WTC11 (cell line): ENCODE measurements around the gene PRKAR2B. TPM values are rescaled to one million over a fixed set of nuclear protein-coding genes. Genes with fewer than 3 reads are reported as not detected.

ENCODE experiments used
- ATAC-seq: fragments of 200-7000 bp; cut with Tn5 transposase; 2 replicates; pipeline ENCODE4 v1.10.0; 2021; ENCODE audit warnings: mild to moderate bottlenecking, moderate library complexity
- CTCF ChIA-PET: fragments of 300-600 bp; sonication (Branson Sonifier 250); formaldehyde crosslinking; loops from one replicate; lab custom pipeline; 2021; ENCODE audit warnings: antibody characterized with exemption; lab: Charles Lee
- POLR2A ChIA-PET: fragments of 350-600 bp; sonication (Branson Sonifier 250); formaldehyde crosslinking; loops from one replicate; lab custom pipeline; 2021; ENCODE audit warnings: antibody characterized with exemption; lab: Charles Lee
- DNase-seq: peaks from one replicate; pipeline ENCODE4 v3.0.0; 2021; ENCODE audit warnings: low spot score
- H3K27ac Mint-ChIP-seq: 2 replicates; pipeline ENCODE4 v1.8.0; 2021; ENCODE audit warnings: mixed read lengths
- H3K27me3 Mint-ChIP-seq: 2 replicates; pipeline ENCODE4 v1.8.0; 2021; ENCODE audit warnings: low read depth, mild to moderate bottlenecking, moderate library complexity, mixed read lengths
- H3K36me3 Mint-ChIP-seq: 2 replicates; pipeline ENCODE4 v1.8.0; 2021; ENCODE audit warnings: mixed read lengths
- H3K4me1 Mint-ChIP-seq: 2 replicates; pipeline ENCODE4 v1.8.0; 2022; ENCODE audit warnings: mixed read lengths
- H3K4me3 Mint-ChIP-seq: 2 replicates; pipeline ENCODE4 v1.8.0; 2021; ENCODE audit warnings: mild to moderate bottlenecking, moderate library complexity, mixed read lengths
- H3K9me3 Mint-ChIP-seq: 2 replicates; pipeline ENCODE4 v1.8.0; 2021; ENCODE audit warnings: mixed read lengths
- ATF1 ChIP-seq: sonication (generic); formaldehyde crosslinking; IDR thresholded peaks from 2 replicates; pipeline ENCODE4 v1.8.1; 2023; ENCODE audit warnings: mild to moderate bottlenecking, moderate library complexity, missing genetic modification reagents
- E2F4 ChIP-seq: sonication (generic); formaldehyde crosslinking; IDR thresholded peaks from 2 replicates; pipeline ENCODE4 v1.8.1; 2022; ENCODE audit warnings: low read depth, mild to moderate bottlenecking, moderate library complexity, missing genetic modification reagents, borderline replicate concordance
- ESRRA ChIP-seq: sonication (generic); formaldehyde crosslinking; IDR thresholded peaks from 2 replicates; pipeline ENCODE4 v1.8.1; 2022; ENCODE audit warnings: mild to moderate bottlenecking, missing genetic modification reagents, borderline replicate concordance
- FOXP1 ChIP-seq: sonication (generic); formaldehyde crosslinking; IDR thresholded peaks from 2 replicates; pipeline ENCODE4 v1.8.0; 2022; ENCODE audit warnings: missing genetic modification reagents, mild to moderate bottlenecking, moderate library complexity, borderline replicate concordance
- GRHL2 ChIP-seq: fragments of 250-450 bp; sonication (Bioruptor Pico); IDR thresholded peaks from 2 replicates; pipeline ENCODE4 v1.8.0; 2022; ENCODE audit warnings: mild to moderate bottlenecking, moderate library complexity; ENCODE audit not compliant: insufficient replicate concordance, severe bottlenecking
- GTF2I ChIP-seq: fragments of 250-450 bp; sonication (Bioruptor Pico); conservative IDR thresholded peaks from 2 replicates; pipeline ENCODE4 v1.4.0; 2021; ENCODE audit warnings: mild to moderate bottlenecking
- HMGA2 ChIP-seq: fragments of 250-450 bp; sonication (Bioruptor Pico); IDR thresholded peaks from 2 replicates; pipeline ENCODE4 v1.4.0; 2021; ENCODE audit warnings: mild to moderate bottlenecking, moderate library complexity
- IRF2 ChIP-seq: sonication (generic); formaldehyde crosslinking; IDR thresholded peaks from 2 replicates; pipeline ENCODE4 v1.8.0; 2022; ENCODE audit warnings: low read depth, missing genetic modification reagents, borderline replicate concordance
- JAZF1 ChIP-seq: fragments of 250-450 bp; sonication (Bioruptor Pico); IDR thresholded peaks from 2 replicates; pipeline ENCODE4 v1.9.0; 2021; ENCODE audit warnings: moderate library complexity, mild to moderate bottlenecking, inconsistent platforms
- MYBL2 ChIP-seq: sonication (generic); formaldehyde crosslinking; IDR thresholded peaks from 2 replicates; pipeline ENCODE4 v1.8.1; 2023; ENCODE audit warnings: mild to moderate bottlenecking, moderate library complexity, missing genetic modification reagents
- NFE2L1 ChIP-seq: sonication (generic); formaldehyde crosslinking; IDR thresholded peaks from 2 replicates; pipeline ENCODE4 v1.8.1; 2023; ENCODE audit warnings: missing genetic modification reagents
- NR3C1 ChIP-seq: sonication (generic); formaldehyde crosslinking; conservative IDR thresholded peaks from 2 replicates; pipeline ENCODE4 v1.8.1; 2023; ENCODE audit warnings: low read depth, mild to moderate bottlenecking, missing genetic modification reagents
- PREB ChIP-seq: sonication (generic); formaldehyde crosslinking; IDR thresholded peaks from 2 replicates; pipeline ENCODE4 v1.8.1; 2022; ENCODE audit warnings: mild to moderate bottlenecking, missing genetic modification reagents, moderate library complexity, borderline replicate concordance
- PRRX2 ChIP-seq: fragments of 250-450 bp; sonication (Bioruptor Pico); IDR thresholded peaks from 2 replicates; pipeline ENCODE4 v1.8.0; 2021; ENCODE audit warnings: mild to moderate bottlenecking
- SOX15 ChIP-seq: fragments of 250-450 bp; sonication (Bioruptor Pico); IDR thresholded peaks from 2 replicates; pipeline ENCODE4 v1.9.0; 2021; ENCODE audit warnings: mild to moderate bottlenecking
- SP1 ChIP-seq: sonication (generic); formaldehyde crosslinking; conservative IDR thresholded peaks from 2 replicates; pipeline ENCODE4 v1.8.1; 2022; ENCODE audit warnings: missing genetic modification reagents
- total RNA-seq: library from RNA; stranded (reverse); gene quantifications from 3 replicates; pipeline ENCODE4 v1.2.3, GENCODE V29; 2021
- TF ChIP-seq, protein P1 (sequence below): sonication (generic); formaldehyde crosslinking; IDR thresholded peaks from 2 replicates; pipeline ENCODE4 v1.8.0; 2022; ENCODE audit warnings: missing genetic modification reagents
- TF ChIP-seq, protein P2 (sequence below): sonication (generic); formaldehyde crosslinking; IDR thresholded peaks from 2 replicates; pipeline ENCODE4 v1.8.0; 2023; ENCODE audit warnings: mild to moderate bottlenecking, missing genetic modification reagents
- TF ChIP-seq, protein P3 (sequence below): sonication (generic); formaldehyde crosslinking; IDR thresholded peaks from 2 replicates; pipeline ENCODE4 v1.8.1; 2022; ENCODE audit warnings: low read depth, missing genetic modification reagents, borderline replicate concordance
- TF ChIP-seq, protein P4 (sequence below): fragments of 250-450 bp; sonication (Bioruptor Pico); conservative IDR thresholded peaks from 2 replicates; pipeline ENCODE4 v1.9.0; 2021; ENCODE audit warnings: mild to moderate bottlenecking
- TF ChIP-seq, protein P5 (sequence below): sonication (generic); formaldehyde crosslinking; IDR thresholded peaks from 2 replicates; pipeline ENCODE4 v1.8.1; 2023; ENCODE audit warnings: mild to moderate bottlenecking, missing genetic modification reagents, moderate library complexity

Gene PRKAR2B
- total RNA-seq, 1 experiment from 2014 or later, result 29.6 TPM

GRCh38 chr7:107007892-107008287 lies 36.6 kb upstream of the PRKAR2B start:
- H3K27me3 Mint-ChIP-seq, result no peaks in the 10 kb centered on the region
- 0 out of 2 replicates have a peak, but pooled peaks cover 4% of the 10 kb centered on the region for H3K9me3 Mint-ChIP-seq
- no peak for ATAC-seq
- no peak for DNase-seq
- TF ChIP-seq HMGA2 (CRISPR knock-in tag) (no peak), SP1 (no peak), GRHL2 (CRISPR knock-in tag) (no peak), PRRX2 (no peak), MYBL2 (CRISPR knock-in tag) (no peak), NFE2L1 (CRISPR knock-in tag) (no peak), SOX15 (no peak), PREB (CRISPR knock-in tag) (no peak)
- TF ChIP-seq, protein P1, sequence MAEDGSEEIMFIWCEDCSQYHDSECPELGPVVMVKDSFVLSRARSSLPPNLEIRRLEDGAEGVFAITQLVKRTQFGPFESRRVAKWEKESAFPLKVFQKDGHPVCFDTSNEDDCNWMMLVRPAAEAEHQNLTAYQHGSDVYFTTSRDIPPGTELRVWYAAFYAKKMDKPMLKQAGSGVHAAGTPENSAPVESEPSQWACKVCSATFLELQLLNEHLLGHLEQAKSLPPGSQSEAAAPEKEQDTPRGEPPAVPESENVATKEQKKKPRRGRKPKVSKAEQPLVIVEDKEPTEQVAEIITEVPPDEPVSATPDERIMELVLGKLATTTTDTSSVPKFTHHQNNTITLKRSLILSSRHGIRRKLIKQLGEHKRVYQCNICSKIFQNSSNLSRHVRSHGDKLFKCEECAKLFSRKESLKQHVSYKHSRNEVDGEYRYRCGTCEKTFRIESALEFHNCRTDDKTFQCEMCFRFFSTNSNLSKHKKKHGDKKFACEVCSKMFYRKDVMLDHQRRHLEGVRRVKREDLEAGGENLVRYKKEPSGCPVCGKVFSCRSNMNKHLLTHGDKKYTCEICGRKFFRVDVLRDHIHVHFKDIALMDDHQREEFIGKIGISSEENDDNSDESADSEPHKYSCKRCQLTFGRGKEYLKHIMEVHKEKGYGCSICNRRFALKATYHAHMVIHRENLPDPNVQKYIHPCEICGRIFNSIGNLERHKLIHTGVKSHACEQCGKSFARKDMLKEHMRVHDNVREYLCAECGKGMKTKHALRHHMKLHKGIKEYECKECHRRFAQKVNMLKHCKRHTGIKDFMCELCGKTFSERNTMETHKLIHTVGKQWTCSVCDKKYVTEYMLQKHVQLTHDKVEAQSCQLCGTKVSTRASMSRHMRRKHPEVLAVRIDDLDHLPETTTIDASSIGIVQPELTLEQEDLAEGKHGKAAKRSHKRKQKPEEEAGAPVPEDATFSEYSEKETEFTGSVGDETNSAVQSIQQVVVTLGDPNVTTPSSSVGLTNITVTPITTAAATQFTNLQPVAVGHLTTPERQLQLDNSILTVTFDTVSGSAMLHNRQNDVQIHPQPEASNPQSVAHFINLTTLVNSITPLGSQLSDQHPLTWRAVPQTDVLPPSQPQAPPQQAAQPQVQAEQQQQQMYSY, result no peak
- TF ChIP-seq, protein P2, sequence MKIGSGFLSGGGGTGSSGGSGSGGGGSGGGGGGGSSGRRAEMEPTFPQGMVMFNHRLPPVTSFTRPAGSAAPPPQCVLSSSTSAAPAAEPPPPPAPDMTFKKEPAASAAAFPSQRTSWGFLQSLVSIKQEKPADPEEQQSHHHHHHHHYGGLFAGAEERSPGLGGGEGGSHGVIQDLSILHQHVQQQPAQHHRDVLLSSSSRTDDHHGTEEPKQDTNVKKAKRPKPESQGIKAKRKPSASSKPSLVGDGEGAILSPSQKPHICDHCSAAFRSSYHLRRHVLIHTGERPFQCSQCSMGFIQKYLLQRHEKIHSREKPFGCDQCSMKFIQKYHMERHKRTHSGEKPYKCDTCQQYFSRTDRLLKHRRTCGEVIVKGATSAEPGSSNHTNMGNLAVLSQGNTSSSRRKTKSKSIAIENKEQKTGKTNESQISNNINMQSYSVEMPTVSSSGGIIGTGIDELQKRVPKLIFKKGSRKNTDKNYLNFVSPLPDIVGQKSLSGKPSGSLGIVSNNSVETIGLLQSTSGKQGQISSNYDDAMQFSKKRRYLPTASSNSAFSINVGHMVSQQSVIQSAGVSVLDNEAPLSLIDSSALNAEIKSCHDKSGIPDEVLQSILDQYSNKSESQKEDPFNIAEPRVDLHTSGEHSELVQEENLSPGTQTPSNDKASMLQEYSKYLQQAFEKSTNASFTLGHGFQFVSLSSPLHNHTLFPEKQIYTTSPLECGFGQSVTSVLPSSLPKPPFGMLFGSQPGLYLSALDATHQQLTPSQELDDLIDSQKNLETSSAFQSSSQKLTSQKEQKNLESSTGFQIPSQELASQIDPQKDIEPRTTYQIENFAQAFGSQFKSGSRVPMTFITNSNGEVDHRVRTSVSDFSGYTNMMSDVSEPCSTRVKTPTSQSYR (CRISPR knock-in tag), result no peak
- TF ChIP-seq, protein P3, sequence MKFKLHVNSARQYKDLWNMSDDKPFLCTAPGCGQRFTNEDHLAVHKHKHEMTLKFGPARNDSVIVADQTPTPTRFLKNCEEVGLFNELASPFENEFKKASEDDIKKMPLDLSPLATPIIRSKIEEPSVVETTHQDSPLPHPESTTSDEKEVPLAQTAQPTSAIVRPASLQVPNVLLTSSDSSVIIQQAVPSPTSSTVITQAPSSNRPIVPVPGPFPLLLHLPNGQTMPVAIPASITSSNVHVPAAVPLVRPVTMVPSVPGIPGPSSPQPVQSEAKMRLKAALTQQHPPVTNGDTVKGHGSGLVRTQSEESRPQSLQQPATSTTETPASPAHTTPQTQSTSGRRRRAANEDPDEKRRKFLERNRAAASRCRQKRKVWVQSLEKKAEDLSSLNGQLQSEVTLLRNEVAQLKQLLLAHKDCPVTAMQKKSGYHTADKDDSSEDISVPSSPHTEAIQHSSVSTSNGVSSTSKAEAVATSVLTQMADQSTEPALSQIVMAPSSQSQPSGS (CRISPR knock-in tag), result no peak
- H3K36me3 Mint-ChIP-seq, result no peaks in the 10 kb centered on the region
- CTCF ChIA-PET, result interaction anchor here (1.2 kb wide), 1 partner anchor 48 kb away, joined by 3 read pairs; no protein-coding TSS in a partner anchor
- POLR2A ChIA-PET, result no interaction called here
- no peak overlapping the region for H3K27ac Mint-ChIP-seq
- H3K4me1 Mint-ChIP-seq, result peaks cover 3% of the 10 kb centered on the region; the same call in 1 of the 2 replicates
- no peak overlapping the region for H3K4me3 Mint-ChIP-seq

DNA sequence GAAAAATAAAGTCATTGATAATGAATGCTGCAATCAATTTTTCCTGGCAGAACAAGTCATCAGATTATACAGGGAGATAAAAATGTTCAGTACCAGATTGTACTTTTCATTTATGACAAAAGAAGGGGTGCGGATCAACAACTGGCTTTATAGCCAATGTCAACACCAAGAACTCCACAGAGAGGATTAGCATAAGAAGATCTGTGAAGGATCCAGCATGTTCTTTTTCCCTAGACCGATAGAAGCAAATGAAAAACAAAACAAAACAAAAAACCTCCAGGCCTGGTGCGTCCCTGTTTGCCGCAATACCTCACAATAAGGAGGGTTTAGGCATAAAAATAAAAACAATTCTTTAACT lies 34.7 kb upstream of the PRKAR2B start:
- no peak for ATAC-seq
- CTCF ChIA-PET, result no interaction called here
- H3K9me3 Mint-ChIP-seq, result 0 out of 2 replicates have a peak, but pooled peaks cover 4% of the 10 kb centered on the region
- TF ChIP-seq, protein P4, sequence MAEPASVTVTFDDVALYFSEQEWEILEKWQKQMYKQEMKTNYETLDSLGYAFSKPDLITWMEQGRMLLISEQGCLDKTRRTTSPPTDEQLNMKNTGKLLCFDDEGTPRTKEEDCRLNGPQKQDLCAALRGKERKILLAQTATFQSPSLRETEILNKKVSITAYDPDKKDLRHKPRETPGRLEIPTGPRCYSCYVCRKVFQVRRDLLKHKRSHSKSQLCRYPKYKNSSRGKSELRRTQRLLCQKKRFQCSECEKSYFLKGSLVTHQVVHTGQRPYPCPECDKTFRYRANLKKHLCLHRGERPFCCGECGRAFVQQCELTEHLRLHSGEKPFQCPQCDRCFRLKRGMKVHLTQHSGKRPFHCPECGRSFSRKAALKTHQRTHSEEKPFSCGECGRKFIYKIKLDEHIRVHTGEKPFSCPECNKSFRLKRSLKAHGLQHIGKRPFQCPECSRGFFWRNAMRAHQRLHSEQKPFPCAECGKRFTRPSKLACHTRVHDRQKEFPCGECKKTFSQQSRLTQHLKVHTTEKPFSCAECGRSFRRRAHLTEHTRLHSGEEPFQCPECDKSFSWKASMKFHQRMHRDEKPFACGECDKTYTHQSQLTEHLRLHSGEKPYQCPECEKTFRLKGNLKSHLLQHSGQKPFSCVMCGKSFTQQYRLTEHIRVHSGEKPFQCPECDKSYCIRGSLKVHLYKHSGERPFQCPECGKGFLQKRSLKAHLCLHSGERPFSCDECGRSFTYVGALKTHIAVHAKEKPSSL, result no peak
- TF ChIP-seq ATF1 (CRISPR knock-in tag), result no peak
- no peak for TF ChIP-seq GTF2I (CRISPR knock-in tag)
- TF ChIP-seq, protein P5, sequence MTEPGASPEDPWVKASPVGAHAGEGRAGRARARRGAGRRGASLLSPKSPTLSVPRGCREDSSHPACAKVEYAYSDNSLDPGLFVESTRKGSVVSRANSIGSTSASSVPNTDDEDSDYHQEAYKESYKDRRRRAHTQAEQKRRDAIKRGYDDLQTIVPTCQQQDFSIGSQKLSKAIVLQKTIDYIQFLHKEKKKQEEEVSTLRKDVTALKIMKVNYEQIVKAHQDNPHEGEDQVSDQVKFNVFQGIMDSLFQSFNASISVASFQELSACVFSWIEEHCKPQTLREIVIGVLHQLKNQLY (CRISPR knock-in tag), result no peak
- TF ChIP-seq NR3C1, result no peak
- TF ChIP-seq ESRRA (CRISPR knock-in tag), result no peak
- no peak for TF ChIP-seq E2F4 (CRISPR knock-in tag)
- TF ChIP-seq FOXP1 (CRISPR knock-in tag), result no peak
- TF ChIP-seq IRF2, result no peak
- no peak for TF ChIP-seq JAZF1 (CRISPR knock-in tag)
- no peak for TF ChIP-seq NFE2L1 (CRISPR knock-in tag)
- no peak for TF ChIP-seq GRHL2 (CRISPR knock-in tag)

More for the DNA sequence above, 34.7 kb upstream of the PRKAR2B start:
- no peaks in the 10 kb centered on the region for H3K36me3 Mint-ChIP-seq
- DNase-seq, result no peak
- H3K4me3 Mint-ChIP-seq, result no peak overlapping the region
- H3K27me3 Mint-ChIP-seq, result no peaks in the 10 kb centered on the region
- POLR2A ChIA-PET, result no interaction called here
- H3K27ac Mint-ChIP-seq, result no peak overlapping the region
- H3K4me1 Mint-ChIP-seq, result peaks cover 10% of the 10 kb centered on the region
